ENCODE data around the gene COL25A1.
A peak's percentile ranks its signal among the peaks of the same experiment; 100 is the strongest.

Gene COL25A1

DNA sequence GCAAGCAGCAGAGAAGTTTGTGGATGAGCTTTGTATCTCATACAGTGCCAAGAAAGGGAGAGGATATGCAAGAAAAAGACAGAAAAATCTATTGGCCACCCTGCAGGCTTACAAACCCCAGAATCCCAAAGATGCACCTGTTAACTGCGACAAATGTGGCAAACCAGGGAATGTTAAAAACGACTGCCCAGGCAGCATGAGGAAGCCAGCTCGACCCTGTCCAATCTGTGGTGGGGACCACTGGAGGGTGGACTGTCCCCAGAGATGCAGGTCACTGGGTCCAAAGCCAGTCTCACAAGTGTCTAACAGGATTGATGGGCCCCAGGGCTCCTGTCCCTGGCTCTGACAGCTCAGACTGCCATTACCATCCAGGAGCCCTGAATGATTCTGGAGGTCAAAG is 12.9 kb upstream of the COL25A1 start:
- TF ChIP-seq CTCF (IDR thresholded peaks at IDR 0.05; ENCODE audit: insufficient read depth, low read length, missing control alignments): no peak
- ChIA-PET POLR2A (no interaction called here), CTCF (interaction anchor here (0.7 to 3.1 kb wide), 17 partner anchors 8 to 632 kb away, joined by 3 to 29 read pairs (median 3); partner anchors contain the start of gene COL25A1)
- no peak overlapping the region for H3K4me3 ChIP-seq (ENCODE audit: low read depth, low read length)
- no peak for DNase-seq (ENCODE audit: low read depth, low spot score)

DNA sequence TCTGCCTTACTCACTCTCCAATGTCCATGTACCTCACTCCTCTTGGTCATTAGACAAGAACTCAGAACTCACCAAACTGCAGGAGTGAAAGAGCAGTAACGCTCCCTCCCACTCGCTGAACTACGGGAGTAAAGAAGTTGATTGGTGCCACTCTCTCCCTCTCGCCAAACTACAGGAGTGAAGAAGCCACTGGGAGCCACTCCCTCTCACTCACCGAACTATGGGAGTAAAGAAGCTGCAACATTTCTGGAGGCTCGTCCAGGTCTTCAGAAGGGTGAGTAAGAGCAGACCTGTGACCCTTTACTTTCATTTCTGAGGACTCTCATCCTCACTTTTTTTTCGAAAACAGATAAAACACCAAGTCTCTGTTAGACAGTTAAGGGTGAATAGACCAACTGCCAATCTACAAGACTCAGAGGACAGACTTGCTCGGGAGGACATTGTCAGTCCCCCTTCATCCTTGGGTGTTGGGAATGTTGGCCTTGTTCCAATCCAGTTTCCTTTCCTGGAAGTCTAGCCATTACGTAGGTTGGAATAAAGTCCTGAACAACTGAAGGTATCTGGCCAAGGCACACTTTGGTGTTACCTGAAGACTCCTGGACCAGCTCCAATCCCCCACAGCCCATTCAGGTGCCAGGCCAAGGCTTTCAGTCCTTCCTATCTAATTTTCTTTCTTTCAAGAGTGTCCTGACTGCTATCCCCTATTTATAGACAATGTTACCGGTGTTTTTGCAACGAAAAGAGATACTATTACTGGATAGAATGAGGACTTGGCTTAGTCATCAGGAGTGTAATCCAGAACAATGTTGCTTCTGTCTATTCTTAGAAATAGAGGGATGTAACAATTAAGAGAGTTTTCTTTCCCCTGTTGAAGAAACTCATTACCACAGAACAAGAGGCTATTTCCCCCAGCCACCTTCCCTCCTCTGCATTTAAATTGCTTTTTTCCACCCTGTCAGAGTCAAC is 11.0 kb upstream of the COL25A1 start:
- H3K4me3 ChIP-seq (ENCODE audit: low read depth, low read length): no peak overlapping the region
- TF ChIP-seq CTCF (IDR thresholded peaks at IDR 0.05; ENCODE audit: insufficient read depth, low read length, missing control alignments): no peak
- no peak for DNase-seq (ENCODE audit: low read depth, low spot score)
- POLR2A ChIA-PET: no interaction called here
- CTCF ChIA-PET: no interaction called here

- DNase-seq (ENCODE audit: low read depth, low spot score): no peak
- POLR2A ChIA-PET: interaction anchor here (0.7 kb wide), 1 partner anchor 683 kb away, joined by 3 read pairs; the partner anchor contains the start of gene RPL34
- peak overlapping the region; percentile 66 for H3K4me3 ChIP-seq (ENCODE audit: low read depth, low read length)
These were observed 660 bp upstream of the COL25A1 start for GRCh38 chr4:109303140-109303496.

DNA sequence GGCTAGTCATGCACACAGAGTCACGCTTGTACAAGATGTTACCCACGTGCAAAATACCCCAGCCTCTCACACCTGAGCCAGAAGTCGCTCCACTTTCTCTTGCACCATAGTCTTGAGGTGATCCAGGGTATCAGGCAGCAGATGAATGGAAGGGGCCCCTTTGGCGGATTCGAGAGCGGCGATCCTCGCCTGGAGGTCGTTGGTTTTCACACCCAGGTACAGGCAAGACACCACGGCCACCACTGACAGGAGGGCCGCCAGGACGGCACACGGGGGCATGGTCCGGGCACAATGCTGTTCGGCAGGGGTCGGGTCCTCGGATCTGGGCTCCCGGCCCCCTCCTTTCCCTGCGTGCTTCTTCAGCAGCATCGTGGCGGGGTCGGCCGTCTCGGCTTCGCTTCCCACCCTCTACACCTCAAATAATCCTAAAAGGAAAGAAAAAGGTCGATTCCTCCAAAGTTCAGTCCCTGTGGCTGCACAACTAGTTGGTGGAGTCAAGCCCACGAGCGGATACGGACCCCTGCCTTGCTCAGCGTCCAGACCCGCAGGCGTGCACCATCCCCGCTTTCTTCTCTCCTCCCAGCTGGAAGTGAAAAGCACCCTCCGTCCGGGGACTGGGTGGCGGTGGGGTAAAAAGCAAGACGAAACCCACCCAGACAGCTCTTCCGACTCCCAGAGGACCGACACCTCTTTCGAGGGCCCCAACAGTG is 652 bp downstream of the COL25A1 start:
- no peak for DNase-seq (ENCODE audit: low read depth, low spot score)
- H3K4me3 ChIP-seq (ENCODE audit: low read depth, low read length): peak overlapping the region; percentile 66

More at GRCh38 chr4:109303140-109303496, 660 bp upstream of the COL25A1 start:
- TF ChIP-seq CTCF (IDR thresholded peaks at IDR 0.05; ENCODE audit: insufficient read depth, low read length, missing control alignments): no peak
- CTCF ChIA-PET: interaction anchor here (0.9 to 1.0 kb wide), 2 partner anchors 13 to 469 kb away, joined by 4 read pairs; no protein-coding TSS in a partner anchor

DNA sequence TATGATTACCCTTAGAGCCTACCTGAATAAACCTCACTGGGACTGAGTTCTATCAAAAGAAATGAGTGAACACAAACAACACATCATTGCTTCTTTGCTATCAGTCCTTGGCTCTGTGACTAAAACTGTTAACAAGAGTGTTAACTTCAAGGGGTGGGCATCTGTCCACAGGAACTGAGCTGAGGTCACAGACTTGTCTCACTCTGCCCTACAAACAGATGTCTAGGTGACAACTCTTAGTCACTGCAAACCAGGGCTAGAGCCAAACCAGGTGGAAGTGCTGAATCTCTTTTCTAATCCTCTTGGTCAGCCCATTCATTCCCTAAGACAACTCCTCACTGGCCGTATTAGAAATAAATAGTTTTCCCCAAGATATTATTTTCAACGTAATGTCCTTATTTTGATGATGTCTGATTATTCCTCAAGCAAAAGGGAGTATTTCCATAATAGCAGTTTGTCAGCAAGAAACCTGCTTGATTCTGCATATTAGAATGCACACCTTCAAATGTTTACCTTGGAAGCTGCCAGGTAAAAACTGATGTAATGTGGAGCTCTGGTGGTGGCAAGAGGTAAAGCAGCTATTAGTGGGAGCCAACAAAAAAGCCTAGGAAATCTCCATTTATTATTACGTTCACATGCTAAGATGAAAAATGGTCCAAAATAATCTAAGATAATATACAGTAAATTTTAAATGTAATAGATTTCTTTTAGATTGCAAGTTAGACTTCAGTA is 4.0 kb downstream of the COL25A1 start:
- DNase-seq (ENCODE audit: low read depth, low spot score): no peak

More for the DNA sequence above, 652 bp downstream of the COL25A1 start:
- POLR2A ChIA-PET: no interaction called here
- no peak for TF ChIP-seq CTCF (IDR thresholded peaks at IDR 0.05; ENCODE audit: insufficient read depth, low read length, missing control alignments)
- CTCF ChIA-PET: interaction anchor here (0.5 kb wide), 1 partner anchor 20 kb away, joined by 3 read pairs; no protein-coding TSS in a partner anchor

More for the DNA sequence above, 4.0 kb downstream of the COL25A1 start:
- POLR2A ChIA-PET: no interaction called here
- TF ChIP-seq CTCF (IDR thresholded peaks at IDR 0.05; ENCODE audit: insufficient read depth, low read length, missing control alignments): peak; percentile 45
- CTCF ChIA-PET: interaction anchor here (1.0 to 1.6 kb wide), 8 partner anchors 8 to 465 kb away, joined by 3 to 7 read pairs (median 4); no protein-coding TSS in a partner anchor
- H3K4me3 ChIP-seq (ENCODE audit: low read depth, low read length): no peak overlapping the region
